EL (cell line): Measurements from ENCODE around the gene GPATCH8.
A peak's percentile ranks its signal among the peaks of the same experiment; 100 is the strongest.
"Not testable (repeated sequence)": the region's sequence is repeated elsewhere in the genome, so short reads cannot be mapped to it uniquely, and the experiment has no call there.

Source experiments
- DNase-seq: peaks from one replicate; pipeline ENCODE4 v3.0.0-alpha.2; 2016

GPATCH8 gene

GRCh38 chr17:44527102-44527501, 23.9 kb upstream of the GPATCH8 start:
- no peak for DNase-seq

- DNase-seq = no peak
Observed at GRCh38 chr17:44523672-44523972, 20.4 kb upstream of the GPATCH8 start.

- peak; percentile 73 for DNase-seq
Observed at GRCh38 chr17:44522883-44523671, 19.9 kb upstream of the GPATCH8 start.

- DNase-seq = peak; percentile 63
Observed at GRCh38 chr17:44518032-44518431, 14.8 kb upstream of the GPATCH8 start.

GRCh38 chr17:44511241-44512134, 8.3 kb upstream of the GPATCH8 start:
- peak; percentile 47 for DNase-seq

- not testable (repeated sequence) for DNase-seq
Observed at GRCh38 chr17:44506939-44507604, 3.9 kb upstream of the GPATCH8 start.

GRCh38 chr17:44502598-44503146, 534 bp downstream of the GPATCH8 start:
- DNase-seq = peak; percentile 18

GRCh38 chr17:44501866-44502375, 1.3 kb downstream of the GPATCH8 start:
- DNase-seq = peak; percentile 36

- no peak for DNase-seq
Observed at GRCh38 chr17:44499722-44500121, 3.5 kb downstream of the GPATCH8 start.

GRCh38 chr17:44496815-44497214, 6.4 kb downstream of the GPATCH8 start:
- no peak for DNase-seq

GRCh38 chr17:44493339-44493738, 9.9 kb downstream of the GPATCH8 start:
- DNase-seq = no peak

GRCh38 chr17:44492706-44493272, 10.4 kb downstream of the GPATCH8 start:
- DNase-seq = no peak

GRCh38 chr17:44489581-44489980, 13.6 kb downstream of the GPATCH8 start:
- no peak for DNase-seq

- DNase-seq = no peak
Observed at GRCh38 chr17:44487170-44487569, 16.0 kb downstream of the GPATCH8 start.

GRCh38 chr17:44473367-44473766, 29.8 kb downstream of the GPATCH8 start:
- DNase-seq = no peak

- DNase-seq = peak; percentile 26
Observed at GRCh38 chr17:44469676-44470075, 33.5 kb downstream of the GPATCH8 start.

- no peak for DNase-seq
Observed at GRCh38 chr17:44467108-44467507, 36.1 kb downstream of the GPATCH8 start.

- no peak for DNase-seq
Observed at GRCh38 chr17:44466339-44466738, 36.9 kb downstream of the GPATCH8 start.

- no peak for DNase-seq
Observed at GRCh38 chr17:44465897-44466296, 37.3 kb downstream of the GPATCH8 start.

GRCh38 chr17:44465276-44465675, 37.9 kb downstream of the GPATCH8 start:
- no peak for DNase-seq

GRCh38 chr17:44464037-44464436, 39.2 kb downstream of the GPATCH8 start:
- peak; percentile 37 for DNase-seq

- no peak for DNase-seq
Observed at GRCh38 chr17:44451832-44452231, 51.4 kb downstream of the GPATCH8 start.
